Ecto neural progenitor cell (in vitro differentiated cells): Measurements from ENCODE around the gene DIABLO.
"Not testable (repeated sequence)": the region's sequence is repeated elsewhere in the genome, so short reads cannot be mapped to it uniquely, and the experiment has no call there.

Source experiments
- DNase-seq: peaks from one replicate; pipeline ENCODE4 v3.0.0-alpha.2; 2018; ENCODE audit warnings: low spot score

The DIABLO gene

DNA sequence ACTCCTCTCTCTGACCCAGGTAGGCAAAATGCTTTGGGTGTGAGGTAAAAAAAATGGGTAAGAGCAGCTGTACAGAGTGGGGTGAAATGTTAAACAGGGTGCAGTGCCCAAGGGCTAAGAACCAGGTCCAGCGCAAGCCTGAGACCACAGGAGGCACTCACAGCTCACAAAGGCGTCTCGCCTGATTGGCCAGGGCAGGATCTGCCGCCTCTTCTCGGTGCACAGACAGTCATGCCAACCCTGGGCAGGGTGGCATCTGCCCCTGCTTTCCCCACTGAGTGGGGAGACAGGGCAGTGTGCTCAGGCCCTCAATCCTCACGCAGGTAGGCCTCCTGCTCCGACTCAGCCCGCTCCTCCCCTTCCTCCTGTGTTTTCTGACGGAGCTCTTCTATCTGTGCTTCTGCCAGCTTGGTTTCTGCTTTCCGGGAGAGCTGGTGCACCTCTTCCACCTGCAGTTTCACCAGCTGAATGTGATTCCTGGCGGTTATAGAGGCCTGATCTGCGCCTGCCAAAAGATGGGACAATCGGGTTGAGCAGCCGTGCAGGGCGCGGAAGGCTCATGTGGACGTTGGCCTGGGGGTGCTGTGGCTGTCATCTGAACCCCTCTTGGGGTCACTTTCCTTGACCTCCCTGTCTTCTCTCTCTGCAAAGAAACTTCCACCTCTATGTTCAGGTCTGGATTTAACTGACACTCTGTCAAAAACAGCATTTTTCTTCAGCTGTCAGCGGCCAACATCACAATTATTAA lies 17.6 kb downstream of the DIABLO start:
- no peak for DNase-seq

DNA sequence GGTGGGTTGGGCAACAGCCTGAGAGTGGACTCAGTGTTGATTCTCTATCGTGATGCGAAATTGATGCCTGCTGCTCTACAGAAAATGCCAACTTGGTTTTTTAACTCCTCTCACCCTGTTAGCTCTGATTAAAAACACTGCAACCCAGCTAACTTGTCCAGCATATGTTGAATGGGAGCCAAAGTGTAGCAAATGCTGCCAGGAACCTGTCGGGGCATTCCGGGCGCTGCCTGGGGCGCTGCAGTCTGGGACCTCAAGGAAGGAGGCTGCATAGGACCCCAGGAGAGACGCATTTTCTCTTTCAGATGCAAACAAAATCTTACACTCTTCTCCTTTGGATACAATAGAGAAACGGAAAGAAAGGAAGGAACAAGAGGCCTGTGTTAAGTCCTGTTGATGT lies 18.5 kb downstream of the DIABLO start:
- DNase-seq: no peak

DNA sequence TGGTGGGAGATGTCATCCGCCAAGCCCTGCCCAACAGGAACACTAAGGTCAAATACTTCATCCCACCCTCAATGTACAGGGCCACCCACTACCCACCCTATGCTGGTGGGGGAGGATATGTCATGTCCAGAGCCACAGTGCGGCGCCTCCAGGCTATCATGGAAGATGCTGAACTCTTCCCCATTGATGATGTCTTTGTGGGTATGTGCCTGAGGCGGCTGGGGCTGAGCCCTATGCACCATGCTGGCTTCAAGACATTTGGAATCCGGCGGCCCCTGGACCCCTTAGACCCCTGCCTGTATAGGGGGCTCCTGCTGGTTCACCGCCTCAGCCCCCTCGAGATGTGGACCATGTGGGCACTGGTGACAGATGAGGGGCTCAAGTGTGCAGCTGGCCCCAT lies 18.9 kb downstream of the DIABLO start:
- DNase-seq: no peak

DNA sequence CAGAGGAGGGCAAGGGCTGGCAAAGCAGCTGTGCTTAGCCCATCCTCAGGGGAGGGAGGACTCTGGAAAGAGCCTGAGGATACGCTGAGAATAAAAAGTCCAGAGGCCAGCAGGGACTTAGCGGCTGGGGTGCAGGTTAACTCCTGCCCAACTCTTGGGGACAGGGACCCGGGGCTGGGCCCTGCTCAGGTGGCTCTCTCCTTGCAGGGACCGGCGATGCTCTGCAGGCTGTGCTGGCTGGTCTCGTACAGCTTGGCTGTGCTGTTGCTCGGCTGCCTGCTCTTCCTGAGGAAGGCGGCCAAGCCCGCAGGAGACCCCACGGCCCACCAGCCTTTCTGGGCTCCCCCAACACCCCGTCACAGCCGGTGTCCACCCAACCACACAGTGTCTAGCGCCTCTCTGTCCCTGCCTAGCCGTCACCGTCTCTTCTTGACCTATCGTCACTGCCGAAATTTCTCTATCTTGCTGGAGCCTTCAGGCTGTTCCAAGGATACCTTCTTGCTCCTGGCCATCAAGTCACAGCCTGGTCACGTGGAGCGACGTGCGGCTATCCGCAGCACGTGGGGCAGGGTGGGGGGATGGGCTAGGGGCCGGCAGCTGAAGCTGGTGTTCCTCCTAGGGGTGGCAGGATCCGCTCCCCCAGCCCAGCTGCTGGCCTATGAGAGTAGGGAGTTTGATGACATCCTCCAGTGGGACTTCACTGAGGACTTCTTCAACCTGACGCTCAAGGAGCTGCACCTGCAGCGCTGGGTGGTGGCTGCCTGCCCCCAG lies 19.6 kb downstream of the DIABLO start:
- DNase-seq: no peak

DNA sequence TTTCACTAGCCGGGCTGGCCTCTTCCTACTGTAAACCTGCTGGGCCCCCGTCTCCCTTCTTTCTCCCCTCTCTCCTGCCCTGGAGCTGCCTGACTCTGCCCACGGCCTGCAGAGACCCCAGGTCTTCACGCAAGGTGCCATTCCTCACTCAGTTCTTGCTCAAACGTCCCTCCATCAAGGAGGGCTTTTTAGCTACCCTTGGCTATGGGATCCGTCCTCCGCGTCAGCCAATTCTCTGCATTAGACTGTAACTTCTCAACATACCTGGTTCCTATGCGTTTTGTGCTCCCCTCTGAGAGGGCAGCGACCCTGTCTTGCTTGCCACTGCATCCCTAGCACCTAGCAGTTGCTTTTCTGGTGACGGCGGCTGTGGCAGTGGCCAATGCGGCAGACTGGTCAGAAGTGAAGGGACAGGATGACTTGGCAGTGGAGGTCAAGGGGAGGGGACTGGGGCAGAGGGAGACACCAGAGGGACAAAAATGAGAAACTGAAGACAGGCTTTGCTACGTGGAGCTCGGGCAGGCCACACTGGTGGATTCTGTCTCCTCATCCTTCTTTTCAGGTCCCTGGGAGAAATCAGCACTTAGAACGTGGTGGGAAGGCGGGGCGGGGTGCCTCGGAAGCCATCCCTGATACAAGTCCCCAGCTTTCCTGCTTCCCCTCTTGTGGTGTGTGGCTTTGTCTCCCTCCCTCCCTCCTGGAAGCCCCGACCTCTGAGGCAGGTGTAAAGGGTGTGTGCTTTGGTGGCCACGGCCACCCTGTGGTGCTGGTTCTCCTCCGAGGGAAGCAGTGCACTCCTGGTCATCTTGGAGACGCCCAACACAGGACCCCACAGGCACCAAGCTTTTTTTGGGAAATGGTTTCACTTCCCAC lies 20.6 kb downstream of the DIABLO start:
- peak; percentile 55 for DNase-seq

DNA sequence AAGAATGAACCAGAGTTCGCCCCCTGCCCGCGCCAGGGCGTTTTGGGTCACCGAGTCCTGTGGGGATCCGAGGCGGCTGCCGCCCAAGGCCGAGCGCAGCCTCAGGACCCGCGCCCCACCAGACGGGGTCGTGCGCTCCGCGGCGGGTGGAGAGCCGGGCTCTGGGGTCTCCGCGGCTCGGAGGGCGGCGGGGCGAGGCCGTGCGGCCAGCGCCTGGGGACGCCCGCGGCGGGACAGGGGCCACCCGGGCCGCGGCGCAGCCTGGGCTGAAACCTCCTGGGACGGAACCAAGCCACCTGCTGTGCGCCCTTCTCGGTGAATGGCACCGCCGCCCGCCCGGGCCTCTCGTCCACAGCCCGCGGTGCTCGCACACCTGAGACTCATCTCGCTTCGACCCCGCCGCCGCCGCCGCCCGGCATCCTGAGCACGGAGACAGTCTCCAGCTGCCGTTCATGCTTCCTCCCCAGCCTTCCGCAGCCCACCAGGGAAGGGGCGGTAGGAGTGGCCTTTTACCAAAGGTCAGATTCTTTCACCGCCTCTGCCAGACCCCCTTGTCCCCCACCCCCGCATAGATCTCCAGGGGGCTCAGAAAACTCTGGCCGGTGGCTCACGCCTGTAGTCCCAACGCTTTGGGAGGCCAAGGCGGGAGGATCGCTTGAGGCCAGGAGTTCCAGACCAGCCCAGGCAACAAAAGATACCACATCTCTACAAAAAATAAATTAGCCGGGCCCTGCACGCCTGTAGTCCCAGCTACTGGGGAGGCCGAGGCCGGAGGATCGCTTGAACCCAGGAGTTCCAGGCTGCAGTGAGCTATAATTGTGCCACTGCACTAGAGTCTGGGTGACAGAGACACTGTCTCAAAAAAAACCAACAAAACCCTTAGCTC lies 21.4 kb downstream of the DIABLO start:
- peak; percentile 72 for DNase-seq

DNA sequence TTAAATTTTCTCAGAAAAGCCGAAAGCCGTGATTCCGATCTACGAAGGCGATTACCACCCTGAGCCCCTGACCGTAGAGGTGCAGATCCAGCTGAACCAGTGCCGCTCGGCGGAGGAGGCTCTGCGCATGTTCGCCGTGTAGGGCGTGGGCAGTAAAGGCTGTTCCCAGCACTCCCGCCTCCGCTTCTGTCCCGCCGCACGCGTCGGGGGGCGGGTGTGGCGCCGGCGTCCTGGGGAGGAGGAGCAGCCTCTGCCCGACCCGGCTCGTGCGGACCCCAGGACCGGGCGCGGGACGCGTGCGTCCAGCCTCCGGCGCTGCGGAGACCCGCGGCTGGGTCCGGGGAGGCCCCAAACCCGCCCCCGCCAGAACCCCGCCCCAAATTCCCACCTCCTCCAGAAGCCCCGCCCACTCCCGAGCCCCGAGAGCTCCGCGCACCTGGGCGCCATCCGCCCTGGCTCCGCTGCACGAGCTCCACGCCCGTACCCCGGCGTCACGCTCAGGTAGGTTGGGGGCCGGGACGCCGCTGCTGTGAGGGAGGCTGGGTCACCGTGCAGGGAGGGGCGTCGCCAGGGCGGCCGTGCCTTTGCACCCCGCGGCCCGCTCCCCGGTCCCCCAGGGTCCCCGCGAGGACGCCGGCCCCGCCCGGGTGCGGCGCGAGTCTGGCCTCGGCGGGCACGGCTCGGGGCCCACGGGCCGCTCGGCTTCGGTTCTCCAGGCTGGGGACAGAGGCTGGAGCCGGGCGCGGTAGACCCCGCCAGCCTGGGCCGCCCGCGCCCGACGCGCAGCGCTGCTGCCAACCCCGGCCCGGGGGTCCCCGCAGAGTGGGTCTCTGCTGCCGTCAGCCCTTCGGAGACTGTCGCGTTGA lies 22.3 kb downstream of the DIABLO start, which contains the start of gene B3GNT4:
TSS of gene B3GNT4 (plus strand) at position 409 of the 866 bp plus-strand sequence. CDS start 910 bp downstream, outside the sequence.
- peak; percentile 82 for DNase-seq

DNA sequence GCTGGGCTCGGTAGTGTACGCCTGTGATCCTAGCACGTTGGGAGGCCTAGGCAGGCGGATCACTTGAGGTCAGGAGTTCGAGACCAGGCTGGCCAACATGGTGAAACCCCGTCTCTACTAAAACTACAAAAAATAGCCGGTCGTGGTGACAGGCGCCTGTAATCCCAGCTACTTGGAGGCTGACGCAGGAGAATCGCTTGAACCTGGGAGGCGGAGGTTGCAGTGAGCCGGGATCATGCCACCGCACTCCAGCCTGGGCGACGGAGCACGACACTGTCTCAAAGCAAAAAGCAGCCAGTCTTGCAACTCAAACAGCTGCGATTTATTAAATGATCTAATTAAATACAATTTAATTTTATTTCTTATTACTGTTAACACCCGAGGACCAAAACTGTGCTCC lies 23.0 kb downstream of the DIABLO start:
- not testable (repeated sequence) for DNase-seq

DNA sequence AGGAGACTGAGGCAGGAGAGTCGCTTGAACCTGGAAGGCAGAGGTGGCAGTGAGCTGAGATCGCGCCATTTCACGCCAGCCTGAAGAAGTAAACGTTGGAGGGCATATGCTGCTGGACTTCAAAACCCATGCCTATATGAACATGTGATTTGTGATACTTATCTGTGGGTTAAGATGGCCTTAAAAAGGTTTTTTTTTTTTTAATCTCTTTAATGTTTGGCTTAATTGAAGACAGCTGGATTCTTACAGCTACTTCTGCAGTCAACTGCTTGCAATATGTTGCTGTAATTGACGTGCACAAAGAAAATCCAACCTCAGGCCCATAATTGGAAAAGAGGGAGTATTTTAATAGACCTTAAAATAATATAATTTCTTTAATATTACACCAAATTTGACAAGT lies 23.8 kb downstream of the DIABLO start:
- DNase-seq: no peak

DNA sequence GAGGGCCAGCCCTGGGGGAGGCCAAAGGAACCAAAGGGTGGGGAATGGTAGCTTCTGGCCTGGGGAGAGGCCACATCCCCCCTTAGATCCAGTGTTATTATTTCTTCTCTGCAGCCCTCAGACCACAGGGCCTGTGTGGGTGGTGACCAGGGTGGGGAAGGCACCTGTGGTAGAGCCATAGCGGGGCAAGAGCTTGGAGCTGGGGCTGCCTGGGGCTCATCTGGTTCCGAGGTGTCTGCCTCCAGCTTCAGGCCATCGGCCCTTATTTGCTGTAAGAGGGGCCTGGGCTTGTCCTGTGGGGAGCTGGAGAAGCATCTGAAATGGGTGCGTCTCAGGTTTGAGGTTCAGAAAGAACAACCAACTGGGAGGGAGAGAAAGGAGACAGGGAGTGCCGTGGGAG lies 24.5 kb downstream of the DIABLO start:
- peak; percentile 46 for DNase-seq

DNA sequence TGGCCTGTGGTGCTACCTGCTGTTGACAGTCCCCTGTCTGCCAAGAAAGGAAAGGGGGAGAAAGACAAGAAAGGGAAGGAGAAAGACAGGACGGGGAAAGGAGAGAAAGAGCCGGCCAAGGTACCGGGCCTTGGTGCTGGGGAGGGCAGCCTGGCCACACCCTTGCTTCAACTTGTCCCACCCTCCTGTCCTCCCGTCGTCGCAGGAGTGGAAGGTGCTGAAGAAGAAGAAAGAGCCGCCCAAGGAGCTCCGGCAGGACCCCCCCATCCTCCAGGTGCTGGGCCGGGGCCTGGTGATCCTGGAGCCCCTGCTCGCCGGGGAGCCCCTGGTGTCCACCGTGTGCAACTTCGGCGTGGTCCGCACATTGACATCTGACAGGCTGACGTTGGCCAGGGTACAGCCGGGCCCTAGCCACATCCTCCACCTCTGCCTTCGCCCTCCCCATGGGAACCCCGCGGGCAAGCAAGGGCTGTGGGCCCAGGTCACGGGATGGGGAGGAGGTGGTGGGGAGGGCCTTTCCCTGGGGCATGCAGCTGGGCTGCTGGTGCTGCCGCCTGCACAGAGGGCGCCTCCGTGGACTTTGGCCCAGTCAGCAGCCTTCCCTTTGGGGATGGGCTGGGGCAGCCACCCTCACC lies 25.2 kb downstream of the DIABLO start:
- peak; percentile 61 for DNase-seq

DNA sequence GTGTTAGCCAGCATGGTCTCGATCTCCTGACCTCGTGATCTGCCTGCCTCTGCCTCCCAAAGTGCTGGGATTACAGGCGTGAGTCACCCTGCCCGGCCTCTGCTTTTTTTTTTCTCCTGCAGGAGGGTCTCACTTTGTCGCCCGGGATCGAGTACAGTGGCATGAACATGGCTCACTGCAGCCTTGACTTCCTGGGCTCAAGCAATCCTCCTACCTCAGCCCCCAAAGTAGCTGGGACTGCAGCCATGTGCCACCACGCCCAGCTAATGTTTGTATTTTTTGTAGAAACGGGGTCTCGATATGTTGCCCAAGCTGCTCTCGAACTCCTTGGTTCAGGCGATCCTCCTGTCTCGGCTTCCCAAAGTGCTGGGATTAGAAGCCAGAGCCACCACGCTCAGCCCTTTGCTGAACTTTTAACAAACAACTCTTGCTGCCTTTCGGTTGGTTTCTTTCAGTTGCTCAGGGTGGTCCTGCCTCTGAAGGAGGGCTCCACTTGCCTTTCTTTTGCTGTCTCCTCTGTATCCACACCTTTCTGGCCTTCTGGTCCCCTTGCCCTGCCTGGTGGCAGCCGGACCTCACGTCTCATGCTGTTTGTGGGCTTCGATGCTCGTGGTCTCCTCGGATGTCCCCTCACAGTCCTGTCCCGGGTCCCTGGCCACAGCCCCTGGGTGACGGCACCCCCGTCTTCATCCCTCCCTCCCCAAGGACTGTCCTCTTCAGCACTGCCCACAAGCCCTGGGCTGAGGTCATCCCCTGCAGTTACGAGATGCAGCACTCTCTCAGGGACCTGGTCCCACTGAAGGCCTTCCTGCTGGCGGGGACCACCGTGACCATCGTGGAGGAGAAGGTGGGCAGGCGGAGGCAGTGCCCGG lies 26.1 kb downstream of the DIABLO start:
- no peak for DNase-seq

DNA sequence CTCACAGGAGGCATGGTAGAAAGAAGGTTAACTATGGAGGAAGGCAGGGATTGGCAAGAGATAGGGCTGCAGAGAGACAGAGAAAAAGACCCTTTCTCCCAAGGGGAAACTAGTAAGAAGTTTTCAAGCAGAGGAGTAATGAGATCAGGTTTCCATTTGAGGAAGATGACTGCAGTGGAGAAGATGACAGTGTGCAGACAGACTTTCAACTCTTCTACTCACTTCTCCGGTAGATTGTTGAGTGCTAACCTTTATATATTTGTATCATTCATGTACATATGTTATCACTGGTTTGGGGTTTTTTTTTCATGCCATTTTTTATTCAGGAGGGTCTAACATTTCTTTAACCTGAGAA lies 28.3 kb downstream of the DIABLO start:
- no peak for DNase-seq

DNA sequence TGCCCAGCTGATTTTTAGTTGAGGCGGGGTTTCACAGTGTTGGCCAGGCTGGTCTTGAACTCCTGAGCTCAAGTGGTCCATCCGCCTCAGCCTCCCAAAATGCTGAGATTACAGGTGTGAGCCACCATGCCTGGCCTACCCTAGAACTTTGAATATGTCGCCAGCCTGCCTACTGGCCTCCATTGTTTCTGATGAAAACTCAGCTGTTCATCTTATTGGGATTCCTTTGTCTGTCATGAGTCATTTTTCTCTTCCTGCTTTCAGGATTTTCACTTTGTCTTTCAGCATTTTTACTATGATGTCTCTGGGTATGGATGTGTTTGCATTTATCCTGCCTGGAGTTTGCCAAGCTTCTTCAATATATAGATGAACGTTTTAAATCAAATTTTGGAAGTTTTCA lies 30.4 kb downstream of the DIABLO start:
- DNase-seq: no peak

DNA sequence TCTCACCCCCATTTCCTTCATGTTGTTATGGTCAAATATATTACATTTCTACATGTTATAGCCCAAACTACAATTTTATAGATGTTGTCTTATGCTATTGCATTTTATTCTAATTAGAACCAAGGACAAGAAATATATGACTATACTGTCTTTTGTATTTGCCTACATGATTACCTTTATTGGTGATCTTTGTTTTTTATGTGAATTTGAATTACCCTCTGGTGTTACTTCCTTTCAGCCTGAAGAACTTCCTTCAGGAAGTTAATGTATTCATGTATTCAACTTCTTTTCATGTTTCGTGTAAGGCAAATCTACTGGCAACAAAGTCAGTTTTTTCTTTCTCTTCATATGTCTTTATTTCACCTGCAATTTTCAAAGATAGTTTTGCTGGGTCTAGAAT lies 31.0 kb downstream of the DIABLO start:
- no peak for DNase-seq

DNA sequence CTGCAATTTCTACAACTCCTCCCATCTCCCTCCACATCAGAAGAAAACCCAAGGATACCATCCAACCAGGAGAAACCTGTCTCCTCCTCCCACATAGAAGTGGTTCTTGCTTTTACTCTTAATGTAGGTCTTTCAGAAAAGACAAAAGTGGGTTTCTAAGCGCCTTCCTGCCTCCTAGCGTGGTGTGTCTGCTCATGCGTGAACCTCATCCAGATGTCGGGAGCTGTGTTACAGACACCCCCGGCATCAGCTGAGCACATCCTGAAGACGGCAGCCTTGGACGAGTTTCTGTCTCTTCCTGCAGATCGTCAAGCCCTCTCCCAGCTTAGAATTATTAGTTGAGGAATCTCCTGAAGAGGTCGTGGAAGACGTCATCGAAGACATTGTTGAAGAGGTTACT lies 33.4 kb downstream of the DIABLO start:
- DNase-seq: no peak

DNA sequence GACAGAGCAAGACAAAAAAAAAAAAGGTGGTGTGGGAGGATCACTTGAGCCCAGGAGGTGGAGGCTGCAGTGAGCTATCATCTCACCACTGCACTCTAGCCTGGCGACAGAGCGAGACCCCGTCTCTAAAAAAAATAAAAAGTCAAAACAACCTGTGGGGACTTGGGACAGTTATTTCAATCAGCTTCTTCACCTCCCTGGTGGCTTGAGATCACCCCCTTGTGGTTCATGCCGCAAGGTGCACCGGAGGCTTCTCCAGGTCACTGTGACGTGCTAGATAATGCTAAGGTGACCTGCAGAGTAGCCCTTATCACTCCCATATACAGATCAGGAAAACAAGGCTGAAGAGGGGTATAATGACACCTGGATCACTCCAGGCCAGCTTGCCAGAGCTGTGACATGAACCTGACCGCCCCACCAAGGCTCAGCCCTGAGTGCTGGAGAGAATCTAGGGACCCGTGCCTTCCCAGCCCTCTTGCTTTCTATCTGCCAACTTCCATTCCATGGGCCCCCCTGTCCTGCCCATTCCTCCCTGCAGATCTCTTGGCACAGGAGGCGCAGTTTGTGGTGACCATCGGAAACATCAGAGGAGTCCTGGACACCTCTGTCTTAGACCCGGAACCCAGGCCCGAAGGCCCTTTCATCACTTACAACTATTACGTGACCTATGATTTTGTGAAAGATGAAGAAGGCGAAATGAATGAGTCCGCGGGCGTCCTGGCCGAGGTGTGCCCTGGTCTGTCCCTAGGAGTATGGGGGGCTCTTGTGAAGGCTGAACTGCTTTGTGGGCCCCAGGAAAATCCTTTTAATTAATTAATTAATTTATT lies 34.8 kb downstream of the DIABLO start:
- DNase-seq: peak; percentile 85
